ENCODE data around the gene PTPRF.

The PTPRF gene

DNA sequence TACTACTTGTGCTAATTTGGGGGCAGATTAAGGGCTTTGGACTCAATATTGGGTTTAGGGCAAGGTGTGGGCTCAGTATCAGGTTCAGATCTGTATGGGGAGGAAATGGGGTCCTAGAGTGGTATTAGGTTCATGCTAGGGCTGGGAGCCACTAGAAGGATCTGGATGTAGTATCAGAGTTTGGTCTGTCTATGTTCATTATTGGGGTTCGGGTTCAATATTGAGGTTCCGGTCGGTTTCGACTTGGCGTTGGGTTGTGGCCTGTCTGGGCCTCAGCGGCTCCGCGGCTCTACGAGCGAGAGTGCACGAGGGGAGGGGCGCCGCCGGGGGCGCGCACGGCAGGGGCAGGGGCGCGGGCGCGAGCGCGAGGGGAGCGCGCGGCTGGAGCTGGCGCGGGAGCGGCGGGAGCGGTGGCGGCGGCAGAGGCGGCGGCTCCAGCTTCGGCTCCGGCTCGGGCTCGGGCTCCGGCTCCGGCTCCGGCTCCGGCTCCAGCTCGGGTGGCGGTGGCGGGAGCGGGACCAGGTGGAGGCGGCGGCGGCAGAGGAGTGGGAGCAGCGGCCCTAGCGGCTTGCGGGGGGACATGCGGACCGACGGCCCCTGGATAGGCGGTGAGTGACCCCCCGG is at the start of gene PTPRF:
Gene PTPRF (plus strand): TSS at position 401 of the 624 bp plus-strand sequence. CDS start 14,193 bp downstream, outside the sequence.
- peak within 1 kb of the TSS; percentile 33 for H3K4me3 ChIP-seq (ENCODE audit: low read depth, low read length)
- no peak for DNase-seq (ENCODE audit: low read depth)
- TF ChIP-seq, protein P1, sequence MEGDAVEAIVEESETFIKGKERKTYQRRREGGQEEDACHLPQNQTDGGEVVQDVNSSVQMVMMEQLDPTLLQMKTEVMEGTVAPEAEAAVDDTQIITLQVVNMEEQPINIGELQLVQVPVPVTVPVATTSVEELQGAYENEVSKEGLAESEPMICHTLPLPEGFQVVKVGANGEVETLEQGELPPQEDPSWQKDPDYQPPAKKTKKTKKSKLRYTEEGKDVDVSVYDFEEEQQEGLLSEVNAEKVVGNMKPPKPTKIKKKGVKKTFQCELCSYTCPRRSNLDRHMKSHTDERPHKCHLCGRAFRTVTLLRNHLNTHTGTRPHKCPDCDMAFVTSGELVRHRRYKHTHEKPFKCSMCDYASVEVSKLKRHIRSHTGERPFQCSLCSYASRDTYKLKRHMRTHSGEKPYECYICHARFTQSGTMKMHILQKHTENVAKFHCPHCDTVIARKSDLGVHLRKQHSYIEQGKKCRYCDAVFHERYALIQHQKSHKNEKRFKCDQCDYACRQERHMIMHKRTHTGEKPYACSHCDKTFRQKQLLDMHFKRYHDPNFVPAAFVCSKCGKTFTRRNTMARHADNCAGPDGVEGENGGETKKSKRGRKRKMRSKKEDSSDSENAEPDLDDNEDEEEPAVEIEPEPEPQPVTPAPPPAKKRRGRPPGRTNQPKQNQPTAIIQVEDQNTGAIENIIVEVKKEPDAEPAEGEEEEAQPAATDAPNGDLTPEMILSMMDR (IDR thresholded peaks at IDR 0.05; ENCODE audit: low read depth, low read length, missing control alignments), result no peak

DNA sequence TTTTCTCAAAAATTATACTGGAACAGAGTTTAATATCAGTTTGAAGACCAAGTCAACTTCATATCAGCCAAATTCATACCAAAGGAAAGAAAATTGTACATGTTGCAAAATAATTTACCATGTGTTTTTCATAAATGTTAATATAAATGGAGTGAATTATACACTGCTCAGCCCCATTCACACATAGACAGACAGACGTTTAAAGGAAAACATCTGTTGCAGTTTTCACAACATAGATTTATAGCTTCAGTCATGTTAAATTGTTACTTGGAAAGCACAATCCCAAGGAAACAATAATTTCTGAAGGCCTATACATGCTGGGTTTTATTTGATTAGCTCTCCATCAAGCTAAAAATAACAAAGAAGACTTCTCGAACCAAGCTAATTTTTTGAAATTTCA is 49.2 kb upstream of the PTPRF start:
- H3K4me3 ChIP-seq (ENCODE audit: low read depth, low read length), result no peak overlapping the region
- no peak for DNase-seq (ENCODE audit: low read depth)
- TF ChIP-seq, protein P1 (IDR thresholded peaks at IDR 0.05; ENCODE audit: low read depth, low read length, missing control alignments), result no peak

DNA sequence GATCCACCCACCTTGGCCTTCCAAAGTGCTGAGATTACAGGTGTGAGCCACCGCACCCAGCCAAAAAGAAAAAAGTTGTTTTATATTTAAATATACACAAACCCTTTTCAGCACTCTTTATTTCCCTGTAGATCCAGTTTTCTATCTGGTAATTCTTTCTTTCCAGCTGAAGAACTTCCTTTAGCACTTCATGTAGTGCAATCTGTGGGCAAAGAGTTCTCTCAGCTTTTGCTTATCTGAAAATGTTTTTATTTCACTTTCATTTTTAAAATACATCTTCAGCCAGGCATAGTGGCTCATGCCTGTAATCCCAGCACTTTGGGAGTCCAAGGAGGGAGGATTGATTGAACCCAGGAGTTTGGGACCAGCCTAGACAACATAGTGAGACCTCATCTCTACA is 48.5 kb upstream of the PTPRF start:
- TF ChIP-seq, protein P1 (IDR thresholded peaks at IDR 0.05; ENCODE audit: low read depth, low read length, missing control alignments), result no peak
- no peak for DNase-seq (ENCODE audit: low read depth)
- H3K4me3 ChIP-seq (ENCODE audit: low read depth, low read length), result no peak overlapping the region

DNA sequence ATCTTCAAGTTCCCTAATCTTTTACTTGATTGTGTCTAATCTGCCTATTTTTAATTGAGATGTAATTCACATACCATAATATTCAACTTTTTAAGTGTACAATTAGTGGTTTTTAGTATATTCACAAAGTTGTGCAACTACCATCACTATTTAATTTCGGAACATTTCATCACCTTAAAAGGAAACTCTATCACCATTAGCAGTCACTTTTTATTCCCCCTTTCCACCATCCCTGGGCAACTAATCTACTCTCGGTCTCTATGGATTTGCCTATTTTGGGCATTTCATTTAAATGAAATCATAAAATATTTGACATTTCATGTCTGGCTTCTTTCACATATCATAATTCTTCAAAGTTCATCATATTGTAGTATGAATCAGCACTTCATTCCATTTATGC is 46.3 kb upstream of the PTPRF start:
- no peak for DNase-seq (ENCODE audit: low read depth)
- no peak overlapping the region for H3K4me3 ChIP-seq (ENCODE audit: low read depth, low read length)
- TF ChIP-seq, protein P1 (IDR thresholded peaks at IDR 0.05; ENCODE audit: low read depth, low read length, missing control alignments), result no peak

- no peak for DNase-seq (ENCODE audit: low read depth)
- TF ChIP-seq, protein P1 (IDR thresholded peaks at IDR 0.05; ENCODE audit: low read depth, low read length, missing control alignments), result no peak
- no peak overlapping the region for H3K4me3 ChIP-seq (ENCODE audit: low read depth, low read length)
These were observed 42.5 kb upstream of the PTPRF start for GRCh38 chr1:43488165-43488564.

GRCh38 chr1:43491061-43491460 is 39.6 kb upstream of the PTPRF start:
- H3K4me3 ChIP-seq (ENCODE audit: low read depth, low read length), result no peak overlapping the region
- TF ChIP-seq, protein P1 (IDR thresholded peaks at IDR 0.05; ENCODE audit: low read depth, low read length, missing control alignments), result no peak
- DNase-seq (ENCODE audit: low read depth), result no peak

DNA sequence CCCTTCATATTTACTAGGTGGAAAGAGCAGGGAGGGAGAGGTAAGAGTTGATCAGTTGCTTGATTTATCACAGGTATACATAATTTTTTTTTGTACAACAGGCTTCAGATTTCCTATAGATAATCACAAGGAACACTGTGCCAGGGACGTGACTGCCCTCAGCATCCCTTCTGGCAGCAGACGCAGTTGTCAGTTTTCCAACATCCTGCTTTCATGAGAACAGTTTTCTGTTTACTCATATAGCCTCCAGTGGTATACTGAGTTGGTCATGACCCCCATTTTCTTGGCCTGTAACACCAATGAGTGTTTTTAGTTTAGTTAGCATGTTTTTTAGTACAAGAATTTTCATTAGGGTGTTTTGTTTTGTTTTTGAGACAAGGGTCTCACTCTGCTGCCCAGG is 37.9 kb upstream of the PTPRF start:
- DNase-seq (ENCODE audit: low read depth), result no peak
- H3K4me3 ChIP-seq (ENCODE audit: low read depth, low read length), result no peak overlapping the region
- TF ChIP-seq, protein P1 (IDR thresholded peaks at IDR 0.05; ENCODE audit: low read depth, low read length, missing control alignments), result no peak
